Measurements from ENCODE around the gene MAJIN.
"Not testable (repeated sequence)": the region's sequence is repeated elsewhere in the genome, so short reads cannot be mapped to it uniquely, and the experiment has no call there.

MAJIN gene, protein sequence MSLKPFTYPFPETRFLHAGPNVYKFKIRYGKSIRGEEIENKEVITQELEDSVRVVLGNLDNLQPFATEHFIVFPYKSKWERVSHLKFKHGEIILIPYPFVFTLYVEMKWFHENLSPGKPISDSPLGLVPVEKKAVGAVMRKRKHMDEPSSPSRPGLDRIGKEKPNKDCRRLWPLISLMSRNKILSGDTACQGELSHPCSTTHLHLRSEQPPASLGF

DNA sequence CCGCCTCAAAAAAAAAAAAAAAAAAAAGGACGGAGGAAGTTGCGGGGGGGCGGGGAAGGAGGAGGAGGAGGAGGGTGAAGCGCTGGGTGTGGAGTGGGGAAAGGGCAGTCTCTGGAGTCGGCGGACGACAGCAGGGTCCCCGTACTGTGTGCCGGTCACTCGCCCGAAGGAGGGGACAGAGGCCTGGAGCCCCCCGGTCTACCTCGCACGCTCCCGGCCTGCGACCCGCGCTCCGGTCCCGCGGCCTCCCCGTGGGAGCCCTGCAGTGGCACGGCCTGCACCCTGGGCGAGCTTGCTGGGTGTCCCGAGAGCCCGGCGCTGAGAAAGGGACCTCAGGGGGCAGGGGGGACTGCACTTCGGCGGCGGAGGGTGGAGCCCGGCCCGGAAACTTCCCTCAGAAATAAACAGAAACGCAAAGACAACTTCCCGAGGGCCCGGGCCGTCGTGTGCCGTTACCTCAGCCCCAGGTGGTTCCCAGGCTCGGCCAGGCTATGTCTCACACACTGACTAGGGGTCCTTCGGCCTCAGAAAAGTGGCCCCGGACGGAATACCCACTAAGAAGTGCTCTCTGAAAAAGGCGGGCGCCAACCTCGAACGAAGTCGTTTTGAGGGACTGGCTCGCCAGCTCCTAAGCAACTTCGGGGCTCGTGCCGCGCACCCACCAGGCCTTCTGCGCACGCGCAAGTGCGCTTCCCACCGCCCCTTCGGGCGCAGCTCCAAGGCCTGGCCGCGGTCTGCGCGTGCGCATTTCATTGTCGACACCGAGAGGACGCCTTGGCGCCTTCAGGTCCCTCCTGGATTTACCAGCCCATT, at the start of gene MAJIN:
MAJIN (minus strand) TSS at position 688 of the 813 bp plus-strand sequence. CDS start 12,703 bp downstream, outside the sequence.
- FAIRE-seq = no peak

DNA sequence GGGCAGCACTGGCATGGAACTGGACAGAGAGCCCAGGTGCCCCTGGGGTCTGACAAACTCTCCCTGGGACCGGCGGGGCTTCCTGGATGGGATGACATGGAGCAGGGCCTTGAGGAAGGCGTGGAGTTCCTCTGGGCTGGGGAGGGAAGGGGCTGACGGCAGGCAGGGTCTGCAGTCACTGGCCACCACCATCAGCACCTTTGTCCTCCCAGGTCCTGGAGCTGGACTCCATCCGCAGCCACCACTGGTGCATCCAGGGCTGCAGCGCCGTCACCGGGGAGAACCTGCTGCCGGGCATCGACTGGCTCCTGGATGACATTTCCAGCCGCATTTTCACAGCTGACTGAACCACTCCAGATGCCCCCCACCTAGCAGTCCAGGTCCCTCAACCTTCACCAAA, 49.6 kb upstream of the MAJIN start:
- FAIRE-seq = no peak

DNA sequence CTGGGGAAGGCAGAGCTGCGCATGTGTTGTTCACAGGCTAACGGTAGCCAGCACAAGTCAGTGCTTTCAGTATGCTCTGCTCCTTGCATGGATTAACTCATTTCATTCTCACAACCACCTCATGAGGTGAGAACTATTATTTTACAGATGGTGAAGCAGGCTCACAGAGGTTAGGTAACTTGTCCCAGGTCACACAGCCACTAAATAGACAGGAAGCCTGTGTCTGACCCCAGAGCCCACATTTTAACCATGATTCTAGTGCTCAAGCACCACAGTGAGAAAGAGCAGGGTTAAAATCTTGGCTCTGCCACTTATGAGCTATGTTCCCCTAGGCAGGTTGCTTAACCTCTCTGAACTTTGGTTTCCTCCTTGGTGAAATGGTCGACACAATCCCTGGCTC, 49.1 kb upstream of the MAJIN start:
- FAIRE-seq = no peak

DNA sequence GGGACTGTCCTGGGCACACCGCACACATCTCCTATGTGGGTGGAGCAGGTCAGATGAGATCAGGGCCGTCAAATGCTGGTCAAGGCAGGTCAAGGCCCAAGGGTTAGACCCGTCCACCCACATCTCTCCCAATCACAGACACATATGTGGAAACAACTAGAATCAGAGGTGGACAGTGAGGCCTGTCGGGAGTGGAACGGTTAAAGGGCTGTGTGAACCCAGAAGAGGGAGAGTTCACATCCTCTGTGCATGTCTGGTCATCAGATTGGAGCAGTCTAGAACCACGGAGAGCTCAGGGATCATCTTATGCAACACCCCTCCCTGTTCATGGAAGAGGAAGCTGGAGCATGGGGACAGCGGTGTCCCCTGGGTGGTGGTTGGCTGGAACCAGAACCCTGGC, 47.9 kb upstream of the MAJIN start:
- FAIRE-seq = no peak

DNA sequence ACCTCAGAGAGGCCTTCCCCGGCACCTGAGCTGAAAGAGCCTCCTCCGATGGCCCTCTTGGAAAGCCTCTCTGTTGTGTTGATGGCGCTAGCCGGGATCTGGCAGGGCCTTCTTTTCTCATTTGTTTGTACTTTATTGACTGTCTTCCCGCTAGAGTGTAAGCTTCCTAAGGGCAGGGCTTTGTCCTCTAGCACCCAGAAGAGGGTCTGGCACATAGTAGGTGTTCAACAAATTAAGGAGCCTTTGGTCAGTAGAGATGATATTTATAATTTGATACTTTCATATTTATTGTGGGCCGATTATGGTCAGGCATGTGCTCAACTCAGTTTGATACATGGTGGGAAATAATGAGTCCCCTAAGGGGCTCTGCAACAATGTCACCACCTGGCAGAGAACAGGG, 46.0 kb upstream of the MAJIN start:
- FAIRE-seq = no peak

DNA sequence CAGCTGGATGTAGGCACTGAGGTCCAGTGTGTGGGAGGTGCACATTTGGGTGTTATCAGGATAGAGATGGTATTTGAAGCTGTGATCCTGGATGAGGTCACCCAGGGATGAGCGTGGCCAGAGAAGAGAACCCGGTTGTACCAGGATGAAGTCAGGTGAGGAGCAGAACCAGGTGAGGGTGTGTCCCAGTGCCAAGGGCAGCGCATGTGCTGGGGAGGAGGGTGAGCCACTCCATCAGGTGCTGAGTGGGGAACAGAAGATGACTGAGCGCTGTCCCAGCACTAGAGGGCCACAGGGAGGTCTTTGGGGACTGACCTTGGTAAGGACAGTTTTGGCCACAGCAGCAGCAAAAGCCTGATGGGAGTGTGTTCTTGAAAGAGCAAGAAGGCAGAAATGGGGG, 44.8 kb upstream of the MAJIN start:
- FAIRE-seq = no peak

DNA sequence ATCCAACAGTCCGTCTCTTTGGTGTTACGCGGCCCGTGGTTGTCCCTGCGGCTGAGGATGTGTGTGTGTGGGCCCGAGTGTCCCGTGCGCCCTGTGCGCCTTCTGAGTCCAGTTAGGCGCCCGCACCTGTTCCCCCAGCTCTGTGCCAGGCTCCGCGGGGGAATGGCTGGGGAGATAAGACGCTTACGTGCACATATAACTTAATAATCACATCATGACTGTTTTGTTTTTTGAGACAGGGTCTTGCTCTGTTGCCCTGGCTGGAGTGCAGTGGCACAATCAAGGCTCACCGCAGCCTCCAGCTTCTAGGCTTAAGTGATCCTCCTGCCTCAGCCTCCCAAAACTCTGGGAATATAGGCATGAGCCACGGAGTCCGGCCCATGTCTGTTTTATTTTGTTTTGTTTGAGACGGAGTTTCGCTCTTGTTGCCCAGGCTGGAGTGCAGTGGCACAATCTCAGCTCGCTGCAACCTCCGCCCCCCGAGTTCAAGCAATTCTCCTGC, 42.9 kb upstream of the MAJIN start:
- no peak for FAIRE-seq

DNA sequence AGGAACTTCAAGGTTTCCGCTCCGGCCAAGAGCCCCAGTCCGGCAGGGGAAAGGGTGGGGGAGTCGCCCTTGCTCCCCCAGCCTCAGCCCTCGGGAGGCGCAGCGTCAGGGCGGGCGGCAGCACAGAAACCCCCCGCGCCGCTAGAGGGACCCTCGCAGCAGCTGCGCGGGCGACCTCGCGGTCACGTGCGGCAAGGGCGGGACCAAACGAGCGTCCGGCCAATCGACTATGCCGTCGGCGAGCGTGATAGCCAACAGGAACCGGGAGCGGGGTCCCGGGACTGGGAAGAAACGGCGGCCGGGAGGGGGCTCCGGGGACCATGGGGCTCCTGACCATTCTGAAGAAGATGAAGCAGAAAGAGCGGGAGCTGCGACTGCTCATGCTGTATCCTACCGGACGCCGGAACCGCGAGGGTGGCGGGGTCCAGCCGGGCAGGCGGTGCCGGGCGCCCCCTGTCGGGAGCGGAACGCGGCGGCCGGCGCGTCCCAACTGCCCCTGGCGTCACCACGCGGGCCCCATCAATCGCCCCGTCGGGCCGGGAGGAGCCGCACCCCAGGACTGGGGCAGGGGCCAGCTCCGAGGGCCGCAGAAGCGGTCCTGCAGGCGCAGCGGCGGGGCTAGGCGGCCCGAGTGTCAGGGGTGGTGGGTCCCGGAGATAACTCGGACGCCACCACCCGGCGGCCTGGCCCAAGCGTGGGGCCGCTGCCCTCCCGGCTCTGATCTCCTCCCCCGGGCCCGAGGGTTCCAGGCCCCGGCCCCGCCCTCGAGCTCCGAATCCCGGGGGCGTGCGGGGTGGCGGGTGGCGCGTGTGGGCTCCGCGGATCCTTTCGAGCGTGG, 42.2 kb upstream of the MAJIN start, which contains the start of gene ARL2:
ARL2 (plus strand) TSS at position 273 of the 838 bp plus-strand sequence; CDS start at position 321, 48 bp downstream.
- no peak for FAIRE-seq

DNA sequence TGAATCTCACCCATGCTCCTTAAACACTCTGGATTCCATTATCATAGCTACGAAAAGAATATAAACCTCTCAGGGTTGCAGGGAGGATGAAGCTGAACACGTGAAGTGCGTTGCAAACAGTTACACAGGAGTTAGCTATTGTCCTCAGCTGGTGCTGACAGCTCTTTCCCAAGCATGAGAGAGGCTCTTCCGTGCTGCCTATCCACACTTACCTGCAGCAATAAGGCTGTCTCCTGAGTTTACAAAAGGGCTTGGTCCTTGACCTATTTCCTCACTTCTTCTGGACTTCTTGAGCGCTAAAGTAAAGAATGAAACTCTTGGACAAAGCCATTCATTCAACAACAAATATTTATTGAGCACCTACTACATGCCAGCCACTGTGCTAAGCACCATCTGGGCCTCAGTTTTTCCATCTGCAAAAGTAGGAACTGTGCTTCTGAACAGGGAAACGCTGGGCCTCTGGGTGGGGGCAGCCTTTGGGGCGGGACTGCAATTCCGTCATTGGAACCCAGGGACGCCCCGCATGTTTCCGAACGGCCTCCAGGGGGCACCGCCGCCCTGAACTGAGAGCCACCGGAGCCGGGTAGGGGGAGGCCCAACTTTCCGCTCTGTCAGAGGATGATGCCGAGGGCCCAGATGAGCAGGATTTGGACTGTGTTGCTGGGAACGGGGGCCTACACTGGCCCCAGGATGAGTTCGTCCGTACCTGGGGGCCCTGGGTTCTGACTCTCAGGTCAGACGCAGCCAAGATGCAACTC, 41.4 kb upstream of the MAJIN start:
- FAIRE-seq = no peak

DNA sequence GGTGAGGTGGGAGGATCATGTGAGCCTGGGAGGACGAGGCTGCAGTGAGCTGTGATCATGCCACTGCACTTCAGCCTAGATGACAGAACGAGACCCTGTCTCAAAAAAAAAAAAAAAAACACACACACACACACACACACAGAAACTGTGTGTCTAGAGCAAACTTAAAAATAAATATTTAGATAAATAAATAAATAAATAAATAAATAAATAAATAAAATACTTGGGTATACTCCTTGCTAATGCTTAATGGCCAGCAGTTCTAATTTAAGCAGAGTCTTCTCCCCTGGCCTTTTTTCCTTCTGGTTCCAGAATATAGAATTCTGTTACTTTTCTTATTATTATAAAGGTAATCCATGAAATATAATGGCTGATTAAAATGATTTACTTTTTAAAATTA, 37.0 kb upstream of the MAJIN start:
- no peak for FAIRE-seq

DNA sequence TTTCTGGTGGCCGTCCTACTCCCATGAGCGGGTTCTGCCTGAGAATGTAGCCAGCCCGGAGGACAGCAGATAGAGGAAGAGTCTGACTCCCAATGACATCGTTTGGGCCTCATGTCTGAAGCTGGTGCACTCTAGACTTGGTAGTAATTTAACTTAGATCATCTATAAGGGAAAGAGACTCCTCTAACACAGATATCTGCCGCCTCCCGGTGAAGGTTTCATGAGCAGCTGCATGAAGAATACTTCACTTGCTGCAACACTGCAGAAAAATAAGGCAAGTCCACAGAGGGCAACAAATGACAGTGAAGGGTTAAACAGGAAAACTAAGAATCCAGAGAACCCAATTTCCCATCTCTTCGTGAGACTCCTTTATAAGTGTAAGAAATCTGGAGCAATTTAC, 36.1 kb upstream of the MAJIN start:
- FAIRE-seq = no peak

DNA sequence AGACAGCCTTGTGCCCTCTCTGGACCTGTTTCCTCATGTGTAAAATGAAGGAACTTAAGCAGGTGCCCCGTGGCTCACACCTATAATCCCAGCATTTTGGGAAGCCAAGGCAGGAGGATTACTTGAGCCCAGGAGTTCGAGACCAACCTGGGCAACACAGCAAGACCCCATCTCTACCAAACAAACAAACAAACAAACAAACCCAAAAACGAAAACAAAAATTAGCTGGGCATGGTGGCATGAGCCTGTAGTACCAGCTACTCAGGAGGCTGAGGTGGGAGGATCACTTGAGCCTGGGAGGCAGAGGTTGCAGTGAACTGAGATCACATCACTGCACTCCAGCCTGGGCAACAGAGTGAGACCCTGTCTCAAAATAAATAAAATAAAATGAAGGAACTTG, 32.1 kb upstream of the MAJIN start:
- not testable (repeated sequence) for FAIRE-seq

DNA sequence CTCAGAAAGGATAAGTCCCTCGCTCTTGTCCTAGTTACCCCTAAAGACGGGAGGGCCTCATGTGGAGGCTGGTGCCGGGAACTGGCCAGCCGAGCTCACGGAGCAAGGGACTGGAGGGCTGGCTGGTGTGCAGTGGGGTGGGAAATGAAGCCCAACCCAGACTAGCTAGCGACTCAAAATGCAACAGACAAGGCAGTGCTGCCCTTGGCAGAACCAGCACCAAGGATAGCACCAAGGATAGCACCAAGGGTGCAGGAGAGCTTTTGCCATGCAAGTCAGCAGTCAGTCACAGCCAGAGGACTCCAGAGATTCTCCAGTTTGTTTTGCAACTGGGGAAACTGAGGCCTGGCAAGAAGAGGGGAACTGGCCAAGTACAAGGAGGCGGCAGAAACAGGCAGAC, 31.4 kb upstream of the MAJIN start:
- FAIRE-seq = no peak

DNA sequence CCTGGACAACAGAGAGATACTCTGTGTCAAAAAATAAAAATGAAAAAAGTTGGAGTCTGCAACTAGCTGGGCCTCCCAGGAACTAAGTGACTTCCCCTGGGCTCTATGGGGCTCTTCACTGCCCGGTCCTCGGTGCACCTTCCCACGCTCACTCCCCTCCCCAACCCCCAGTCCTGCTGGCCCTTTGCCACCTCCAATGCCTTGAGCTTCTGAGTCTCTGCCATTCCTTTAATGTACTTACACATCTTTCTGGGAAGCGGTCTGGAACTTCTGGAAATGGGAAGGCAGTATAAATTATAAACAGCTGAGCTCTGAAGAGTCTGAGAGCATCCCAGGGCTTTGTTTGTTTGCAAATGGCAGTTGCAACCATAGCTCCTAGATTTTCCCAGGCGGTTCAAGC, 30.8 kb upstream of the MAJIN start:
- FAIRE-seq = no peak

DNA sequence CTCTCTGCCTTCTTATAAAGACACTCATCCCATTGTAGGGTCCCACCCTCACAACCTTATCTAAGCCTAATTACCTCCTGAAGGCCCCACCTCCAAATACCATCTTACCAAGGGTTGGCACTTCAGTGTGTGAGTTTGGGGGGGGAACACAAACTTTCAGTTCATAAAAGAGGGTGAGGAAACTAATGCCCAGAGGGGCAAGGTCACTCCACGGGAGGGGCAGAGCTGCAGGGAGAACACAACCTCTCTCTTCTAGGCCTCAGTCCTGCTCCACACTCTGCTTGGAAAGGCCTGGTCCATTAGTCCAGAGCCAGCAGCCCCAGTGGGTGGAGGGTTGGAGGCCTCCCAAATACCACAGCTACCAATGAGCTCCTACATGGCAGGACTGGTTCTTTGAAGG, 27.6 kb upstream of the MAJIN start:
- FAIRE-seq = no peak

DNA sequence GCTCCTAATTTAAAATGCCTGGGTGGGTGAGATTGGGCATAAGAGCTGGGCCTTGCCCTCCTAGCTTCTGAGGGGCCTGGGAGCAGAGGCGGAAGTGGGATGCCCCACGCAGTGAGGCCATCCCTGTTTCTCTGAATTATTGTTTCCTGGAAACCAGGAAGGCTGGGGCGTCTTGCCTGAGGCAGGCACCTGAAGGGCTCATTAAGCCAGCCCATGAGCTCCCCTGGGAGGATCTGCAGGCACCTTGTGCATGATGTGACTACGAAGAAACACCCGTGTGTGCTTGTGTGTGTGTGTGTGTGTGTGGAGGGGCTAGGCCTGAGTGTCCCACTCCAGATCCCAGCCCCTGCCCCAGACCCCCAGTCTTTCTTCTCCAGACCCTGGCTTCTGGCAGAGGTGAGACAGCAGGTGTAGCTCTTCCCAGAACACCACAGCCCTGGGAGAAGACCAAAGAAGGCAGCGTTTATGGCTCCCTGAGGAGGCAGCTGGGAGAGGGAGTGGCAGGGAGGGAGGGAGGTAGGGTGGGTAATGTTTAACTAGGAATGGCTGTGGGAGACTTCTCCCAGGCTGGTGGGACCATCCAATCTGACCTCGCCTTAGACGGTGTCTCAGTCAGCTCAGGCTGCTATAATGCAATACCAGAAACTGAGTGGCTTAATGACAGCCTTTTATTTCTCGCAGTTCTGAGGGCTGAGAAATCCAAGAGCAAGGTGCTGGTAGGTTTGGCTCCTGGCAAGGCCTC, 27.0 kb upstream of the MAJIN start:
- FAIRE-seq = no peak

DNA sequence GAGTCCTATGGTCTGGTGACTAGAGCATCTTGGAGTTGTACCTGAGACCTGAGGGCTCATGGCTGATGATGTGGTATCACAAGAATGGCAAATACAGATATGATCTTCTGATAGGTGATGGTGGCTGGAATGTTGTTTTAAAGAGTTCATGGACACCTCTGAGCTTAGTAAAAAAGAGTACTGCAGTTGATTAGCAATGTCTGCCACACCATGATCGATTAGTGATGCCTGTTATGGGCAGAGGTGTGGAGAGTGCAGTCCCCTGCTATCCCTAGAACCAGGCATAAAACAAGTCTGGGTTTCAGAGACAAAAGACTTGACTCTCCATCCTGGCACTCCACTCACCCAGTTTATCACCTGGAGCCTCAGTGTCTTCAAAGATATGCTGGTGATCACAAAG, 26.2 kb upstream of the MAJIN start:
- no peak for FAIRE-seq

DNA sequence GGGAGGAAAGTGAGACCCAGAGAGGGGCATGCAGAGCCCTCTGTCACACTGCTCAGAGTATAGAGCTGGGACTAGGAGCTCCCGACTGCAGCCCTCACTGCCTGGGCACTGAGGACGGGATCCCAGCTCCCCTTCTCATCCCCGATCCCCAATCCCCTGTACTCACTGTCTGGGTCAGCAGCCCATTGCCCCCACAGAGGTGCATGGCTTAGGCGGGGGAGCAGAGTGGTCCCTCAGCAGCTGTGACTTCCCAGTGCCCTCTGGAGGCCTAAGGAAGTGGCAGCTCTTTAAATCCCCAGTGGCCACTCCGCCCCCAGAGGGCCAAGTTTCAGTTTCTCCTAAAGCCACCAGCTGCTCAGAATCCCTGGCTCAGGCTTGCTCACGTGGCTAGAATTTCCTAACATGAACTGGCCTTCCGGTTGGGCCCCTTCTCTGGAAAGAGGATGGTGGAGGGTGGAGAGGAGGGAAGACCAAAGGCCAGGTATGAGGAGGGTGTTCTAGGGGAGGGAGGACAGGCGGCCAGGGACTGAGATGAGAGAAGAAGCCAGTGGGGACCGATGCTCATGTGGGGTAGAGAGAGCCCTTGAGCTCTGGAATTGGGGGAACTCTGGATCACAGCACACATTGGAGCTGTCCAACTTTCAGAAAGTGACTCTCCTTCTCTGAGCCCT, 24.9 kb upstream of the MAJIN start, which contains the start of gene BATF2:
BATF2 (minus strand) TSS at position 262 of the 671 bp plus-strand sequence; CDS start at position 205, 57 bp downstream.
- FAIRE-seq = peak; percentile 39

DNA sequence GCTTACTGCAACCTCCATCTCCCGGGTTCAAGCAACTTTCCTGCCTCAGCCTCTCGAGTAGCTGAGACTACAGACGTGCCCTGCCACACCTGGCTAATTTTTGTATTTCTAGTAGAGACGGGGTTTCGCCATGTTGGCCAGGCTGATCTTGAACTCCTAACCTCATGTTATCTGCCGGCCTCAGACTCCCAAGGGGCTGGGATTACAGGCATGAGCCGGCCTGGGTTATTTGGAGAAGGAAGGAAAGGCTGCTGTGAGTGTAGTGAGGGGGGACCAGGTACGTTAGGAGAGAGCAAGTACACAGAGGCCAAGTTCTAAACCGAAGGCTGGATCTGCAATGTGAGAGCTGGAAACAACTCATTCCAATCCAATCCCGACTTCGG, 24.4 kb upstream of the MAJIN start:
- FAIRE-seq = no peak

DNA sequence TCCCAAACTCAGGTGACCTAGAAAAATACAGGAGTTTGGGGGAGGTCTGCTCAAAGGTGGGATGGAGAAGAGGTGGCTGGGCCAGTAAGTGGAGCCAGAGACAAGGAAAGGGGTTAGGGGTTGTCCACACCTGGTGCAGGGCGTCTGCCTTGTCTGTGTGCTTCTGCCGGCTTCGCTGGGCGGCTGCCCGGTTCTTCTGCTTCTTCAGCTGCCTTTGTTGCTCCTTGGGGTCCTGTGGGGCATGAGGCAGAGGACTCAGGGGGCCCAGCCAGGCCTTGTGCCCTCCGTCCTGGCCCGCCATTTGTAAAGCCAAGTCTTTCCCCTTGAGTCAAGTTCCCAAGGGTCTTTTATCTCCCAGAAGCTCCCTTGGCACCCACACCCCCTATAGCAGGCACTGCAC, 22.4 kb upstream of the MAJIN start:
- FAIRE-seq = no peak
